OCI-LY7 (cell line): ENCODE results near the gene CDKL5.

Source experiments
- CTCF ChIP-seq: fragments of 200-600 bp; sonication (generic); conservative IDR thresholded peaks from 2 replicates; pipeline ENCODE4 v1.5.1; 2014; ENCODE audit warnings: mild to moderate bottlenecking, antibody characterized with exemption, low read length, moderate library complexity, mixed read lengths
- EZH2phosphoT487 ChIP-seq: fragments of 200-600 bp; sonication (generic); IDR thresholded peaks from 2 replicates; pipeline ENCODE4 v1.6.1; 2018; ENCODE audit warnings: low read depth, borderline replicate concordance, mild to moderate bottlenecking, mixed run types, antibody characterized with exemption, low read length, moderate library complexity, mixed read lengths

GRCh38 chrX:18674788-18675735, 249.7 kb downstream of the CDKL5 start:
- no peak for TF ChIP-seq CTCF
- TF ChIP-seq EZH2phosphoT487 = no peak
